Fibroblast of skin of left quadriceps (primary cell): ENCODE results near the gene RESF1.

Source experiments
- DNase-seq, 2 experiments: peaks; one replicate each; pipeline ENCODE4 v3.0.0-alpha.2; 2013; ENCODE audit warnings: low read depth in 2 of 2

Gene RESF1

DNA sequence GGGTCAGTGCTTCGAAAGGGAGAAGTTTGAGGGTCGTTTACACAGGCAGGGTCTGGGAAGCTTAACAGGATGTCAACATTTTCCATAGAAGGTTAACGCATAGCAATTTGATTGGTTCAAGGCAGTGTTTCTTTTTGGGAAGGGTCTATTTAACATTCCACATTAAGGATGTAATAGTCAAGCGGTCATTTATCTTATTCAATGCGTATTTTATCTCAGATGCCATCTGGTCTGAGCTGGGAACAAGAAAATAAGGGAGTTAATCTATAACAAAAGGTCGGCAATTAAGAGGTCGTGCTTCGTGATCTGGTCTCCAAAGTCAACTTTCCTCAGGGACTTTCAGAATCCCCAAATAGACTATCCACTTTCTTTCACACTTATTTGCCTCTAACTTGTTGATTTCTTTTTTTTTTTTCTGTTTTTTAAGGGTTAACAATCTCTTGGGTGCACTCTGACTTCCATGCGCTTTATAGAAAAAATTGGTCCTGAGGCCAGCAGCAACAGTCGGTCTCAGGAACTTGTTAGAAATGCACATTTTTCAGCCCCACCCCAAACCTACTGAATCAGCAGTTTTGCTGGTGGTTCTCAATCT is 550 bp upstream of the RESF1 start:
- no peak for DNase-seq

- peak; percentile 11 to 19 for DNase-seq
Measured at GRCh38 chr12:31959701-31960391, 631 bp downstream of the RESF1 start.

GRCh38 chr12:31961137-31961536 is 1.9 kb downstream of the RESF1 start:
- no peak for DNase-seq

- no peak for DNase-seq
Measured at GRCh38 chr12:31962076-31962475, 2.9 kb downstream of the RESF1 start.

DNA sequence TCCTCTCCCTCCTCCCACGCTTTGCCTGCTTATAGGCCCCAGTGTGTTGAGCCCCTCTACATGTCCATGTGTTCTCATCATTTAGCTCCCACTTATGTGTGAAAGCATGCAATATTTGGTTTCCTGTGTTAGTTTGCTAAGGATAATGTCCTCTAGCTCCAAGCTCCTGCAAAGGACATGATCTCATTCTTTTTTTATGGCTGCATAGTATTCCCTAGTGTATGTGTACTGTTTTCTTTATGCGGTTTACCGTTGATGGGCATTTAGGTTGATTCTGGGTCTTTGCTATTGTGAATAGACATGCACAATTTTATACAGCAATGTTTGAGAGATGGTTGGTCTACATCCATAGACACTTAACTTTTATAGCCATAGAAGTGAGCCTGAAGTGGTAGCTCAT is 5.1 kb downstream of the RESF1 start:
- no peak for DNase-seq

DNA sequence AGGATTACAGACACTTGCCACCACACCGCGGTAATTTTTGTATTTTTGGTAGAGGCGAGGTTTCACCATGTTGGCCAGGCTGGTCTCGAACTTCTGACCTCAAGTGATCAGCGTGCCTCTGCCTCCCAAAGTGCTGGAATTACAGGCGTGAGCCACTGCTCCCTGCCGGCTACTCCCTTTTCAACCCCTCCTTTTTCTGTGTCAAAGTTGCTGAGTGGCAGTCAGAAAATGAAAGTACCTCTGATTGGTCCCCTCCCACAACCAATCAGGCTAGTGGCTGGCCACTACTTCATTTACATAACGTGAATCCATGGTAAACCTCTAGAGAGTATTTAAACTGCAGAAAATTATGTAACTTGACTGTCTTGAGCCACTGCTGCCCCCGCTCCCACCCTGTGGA is 5.9 kb downstream of the RESF1 start:
- no peak for DNase-seq

- DNase-seq = no peak
Measured at GRCh38 chr12:31966558-31967205, 7.5 kb downstream of the RESF1 start.

DNA sequence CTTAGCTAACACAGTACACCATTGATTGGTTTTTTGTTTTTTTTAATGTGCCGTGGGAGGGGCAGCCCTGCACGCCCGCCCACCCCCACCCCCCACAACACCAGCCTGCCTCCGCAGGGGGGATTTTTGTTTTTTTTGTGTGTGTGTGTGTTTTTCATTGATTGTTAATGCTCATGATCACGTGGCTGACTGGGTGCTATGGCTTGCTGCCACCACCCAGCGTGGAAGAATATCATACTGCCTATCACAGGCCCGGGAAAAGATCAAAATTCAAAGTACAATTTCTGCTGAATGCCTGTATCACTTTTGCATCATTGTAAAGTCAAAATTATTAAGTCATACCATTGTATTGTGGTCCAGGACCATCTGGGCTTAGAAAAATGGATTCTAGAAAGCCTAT is 8.3 kb downstream of the RESF1 start:
- no peak for DNase-seq

DNA sequence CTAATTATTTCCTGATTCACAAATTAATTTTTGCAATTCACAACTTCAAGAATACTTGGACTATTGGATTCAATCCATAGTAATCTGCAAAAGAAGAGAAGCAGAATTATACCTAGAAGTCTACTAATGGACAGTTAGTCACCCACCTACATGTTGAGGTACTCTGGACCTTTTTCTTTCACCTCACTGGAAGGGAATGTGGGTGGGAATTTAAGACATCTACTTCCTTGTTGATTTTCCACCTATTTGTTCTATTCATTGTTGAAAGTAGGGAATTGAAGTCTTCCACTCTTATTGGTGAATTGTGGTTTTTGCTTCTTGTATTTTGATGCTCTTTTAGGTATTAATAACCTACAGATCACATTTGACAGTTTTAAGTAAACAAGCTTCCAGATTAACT is 11.0 kb downstream of the RESF1 start:
- no peak for DNase-seq

GRCh38 chr12:31973818-31974217 is 14.6 kb downstream of the RESF1 start:
- no peak for DNase-seq

DNA sequence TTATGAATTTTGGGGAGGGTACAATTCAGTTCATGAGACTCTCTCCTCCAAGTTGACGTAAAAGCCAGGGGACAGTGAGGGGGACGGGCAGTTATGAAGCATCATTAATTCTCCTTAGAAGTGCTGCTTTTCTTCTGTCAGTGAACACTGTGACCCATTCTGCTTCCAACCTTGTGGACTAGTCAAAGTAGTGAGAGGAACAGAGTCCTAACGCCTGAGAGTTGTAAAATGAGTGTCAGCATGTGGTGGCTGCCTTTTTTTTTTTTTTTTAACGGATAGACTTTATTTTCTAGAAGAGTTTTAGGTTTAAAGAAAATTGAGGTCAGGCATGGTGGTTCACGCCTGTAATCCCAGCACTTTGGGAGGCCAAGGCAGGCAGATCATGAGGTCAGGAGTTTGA is 15.5 kb downstream of the RESF1 start:
- no peak for DNase-seq

- DNase-seq = no peak
Measured at GRCh38 chr12:31984806-31985591, 25.8 kb downstream of the RESF1 start.

- DNase-seq = no peak
Measured at GRCh38 chr12:31985832-31986231, 26.6 kb downstream of the RESF1 start.

GRCh38 chr12:31989571-31990362 is 30.6 kb downstream of the RESF1 start:
- DNase-seq = no peak

GRCh38 chr12:31991146-31991545 is 31.9 kb downstream of the RESF1 start:
- no peak for DNase-seq

DNA sequence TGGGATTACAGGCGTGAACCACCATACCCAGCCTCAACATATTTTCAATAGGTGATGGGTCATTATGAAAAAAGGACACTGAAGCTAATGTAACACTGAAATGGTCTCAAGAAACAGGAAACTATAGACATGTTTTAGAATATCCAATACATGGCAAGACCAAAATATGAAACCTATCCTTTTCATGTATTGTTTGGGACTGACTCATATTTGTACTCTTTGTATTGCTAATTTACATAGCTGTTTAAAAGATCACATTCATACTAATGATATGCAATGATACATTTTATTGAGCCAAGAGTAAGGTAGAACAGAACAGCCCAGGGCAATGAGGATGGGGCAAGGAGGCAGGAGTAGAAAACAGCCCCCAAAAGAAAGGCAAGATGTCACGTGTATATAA is 32.6 kb downstream of the RESF1 start:
- no peak for DNase-seq

DNA sequence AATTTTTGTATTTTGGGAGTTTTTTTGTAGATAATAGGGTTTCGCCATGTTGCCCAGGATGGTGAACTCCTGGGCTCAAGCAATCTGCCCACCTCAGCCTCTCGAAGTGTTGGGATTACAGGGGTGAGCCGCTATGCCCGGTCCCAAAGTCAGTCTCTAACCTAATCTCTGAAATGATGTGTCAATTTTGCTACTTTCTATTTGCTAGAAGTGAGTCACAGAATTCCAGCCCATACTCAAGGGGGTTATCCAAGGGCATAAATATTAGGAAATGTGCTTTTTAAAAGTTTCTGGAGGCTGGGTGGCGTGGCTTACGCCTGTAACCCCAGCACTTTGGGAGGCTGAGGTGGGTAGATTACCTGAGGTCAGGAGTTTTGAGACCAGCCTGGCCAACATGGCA is 40.5 kb downstream of the RESF1 start:
- no peak for DNase-seq

- no peak for DNase-seq
Measured at GRCh38 chr12:32000373-32001005, 41.3 kb downstream of the RESF1 start.

GRCh38 chr12:32002848-32003493 is 43.8 kb downstream of the RESF1 start:
- DNase-seq = peak in 1 of 2 experiments; percentile 3

DNA sequence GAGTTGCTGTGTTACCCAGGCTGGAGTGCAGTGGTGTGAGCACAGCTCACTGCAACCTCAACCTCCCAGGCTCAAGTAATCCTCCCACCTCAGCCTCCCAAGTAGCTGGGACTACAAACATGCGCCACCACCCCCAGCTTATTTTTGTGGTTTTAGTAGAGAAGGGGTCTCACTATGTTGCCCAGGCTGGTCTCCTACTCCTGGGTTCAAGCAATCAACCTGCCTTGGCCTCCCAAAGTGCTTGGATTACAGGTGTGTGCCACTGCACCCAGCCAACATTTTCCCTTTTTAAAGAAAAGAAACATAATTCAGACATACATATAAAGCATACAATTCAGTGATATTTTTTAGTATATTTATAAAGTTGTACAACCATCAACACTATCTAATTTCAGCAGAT is 44.4 kb downstream of the RESF1 start:
- DNase-seq = no peak
